Stimulated activated naive B cell treated with anti-CD40 and anti-IgM and Interleukin-4, amounts not matched to agents 10 μg/mL and 1 μg/mL and 100 μg/mL, for 72 hours (primary cell): Measurements from ENCODE around the gene NLRC5.
"Not testable (repeated sequence)": the region's sequence is repeated elsewhere in the genome, so short reads cannot be mapped to it uniquely, and the experiment has no call there.

Experiments
- ATAC-seq, 2 donors: fragments of 150-1000 bp; cut with Tn5 transposase; replicated peaks; 2 replicates each; pipeline ENCODE4 v1.10.0; 2021; ENCODE audit warnings: moderate library complexity in 1 of 2
- DNase-seq: peaks from one replicate; pipeline ENCODE4 v3.0.0; 2021
- H3K27ac Mint-ChIP-seq: one replicate; pipeline ENCODE4 v1.8.0; 2022; ENCODE audit warnings: mild to moderate bottlenecking, mixed read lengths
- H3K27me3 Mint-ChIP-seq, 2 donors: one replicate each; pipeline ENCODE4 v1.8.0; 2022; ENCODE audit warnings: mixed read lengths in 2 of 2
- H3K36me3 Mint-ChIP-seq, 2 donors: one replicate each; pipeline ENCODE4 v1.8.0; 2022; ENCODE audit warnings: mixed read lengths in 2 of 2, mild to moderate bottlenecking in 1 of 2
- H3K4me1 Mint-ChIP-seq, 2 donors: one replicate each; pipeline ENCODE4 v1.8.0; 2022; ENCODE audit warnings: mixed read lengths in 2 of 2, mild to moderate bottlenecking in 1 of 2
- H3K4me3 Mint-ChIP-seq, 2 donors: one replicate each; pipeline ENCODE4 v1.8.0; 2022; ENCODE audit warnings: mild to moderate bottlenecking in 2 of 2, mixed read lengths in 2 of 2, moderate library complexity in 1 of 2
- H3K9me3 Mint-ChIP-seq, 2 donors: one replicate each; pipeline ENCODE4 v1.8.0; 2022; ENCODE audit warnings: mixed read lengths in 2 of 2, mild to moderate bottlenecking in 1 of 2

NLRC5 gene

DNA sequence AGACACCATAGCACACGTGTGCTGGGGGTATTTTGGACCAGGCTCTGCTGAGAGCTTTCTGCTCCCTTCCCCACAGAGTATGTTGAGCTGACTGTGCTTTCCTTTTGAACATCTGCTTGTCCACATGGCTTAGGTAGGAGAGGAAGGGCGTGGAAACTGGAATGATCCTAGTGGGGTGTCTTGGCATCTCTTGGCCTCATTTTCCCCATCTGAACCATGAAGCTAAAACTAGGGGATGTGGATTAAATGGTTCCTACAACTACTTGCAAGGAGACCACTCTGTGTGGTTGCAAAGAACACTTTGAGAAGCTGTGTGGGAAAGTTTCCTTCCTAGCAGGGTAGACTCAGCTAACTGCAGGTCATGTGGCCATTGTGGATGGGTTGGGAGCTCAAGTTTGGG is 6.7 kb upstream of the NLRC5 start:
- Mint-ChIP-seq H3K27me3 (no peaks in the 10 kb centered on the region), H3K27ac (peak overlapping the region; percentile 91), H3K4me3 (no peak overlapping the region), H3K36me3 (peaks cover 51 to 59% of the 10 kb centered on the region in 2 donors), H3K9me3 (no peaks in the 10 kb centered on the region), H3K4me1 (peaks cover 64 to 97% of the 10 kb centered on the region in 2 donors)
- ATAC-seq (no peak), DNase-seq (no peak)

DNA sequence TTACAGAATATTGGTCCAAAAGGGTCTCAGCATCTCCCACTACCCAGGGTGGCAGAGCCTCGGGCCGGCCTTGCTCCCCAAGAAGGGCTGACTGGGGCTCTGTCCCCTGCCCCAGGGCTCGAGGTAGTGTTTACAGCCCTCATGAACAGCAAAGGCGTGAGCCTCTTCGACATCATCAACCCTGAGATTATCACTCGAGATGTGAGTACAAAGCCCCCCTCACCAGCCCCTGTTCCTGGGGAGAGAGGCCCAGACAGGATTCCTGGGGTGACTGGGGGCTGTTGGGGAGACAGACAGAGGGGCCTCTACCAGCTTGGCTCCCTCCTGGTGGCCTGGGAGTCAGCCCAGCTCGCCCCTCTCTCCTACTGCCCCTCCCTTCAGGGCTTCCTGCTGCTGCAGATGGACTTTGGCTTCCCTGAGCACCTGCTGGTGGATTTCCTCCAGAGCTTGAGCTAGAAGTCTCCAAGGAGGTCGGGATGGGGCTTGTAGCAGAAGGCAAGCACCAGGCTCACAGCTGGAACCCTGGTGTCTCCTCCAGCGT is 6.1 kb upstream of the NLRC5 start:
- ATAC-seq (no peak), DNase-seq (no peak)
- Mint-ChIP-seq H3K9me3 (no peaks in the 10 kb centered on the region), H3K4me3 (peak overlapping the region in 1 of 2 donors; percentile 30), H3K36me3 (peaks cover 56 to 65% of the 10 kb centered on the region in 2 donors), H3K4me1 (peaks cover 70 to 98% of the 10 kb centered on the region in 2 donors), H3K27ac (peak overlapping the region; percentile 91), H3K27me3 (no peaks in the 10 kb centered on the region)

DNA sequence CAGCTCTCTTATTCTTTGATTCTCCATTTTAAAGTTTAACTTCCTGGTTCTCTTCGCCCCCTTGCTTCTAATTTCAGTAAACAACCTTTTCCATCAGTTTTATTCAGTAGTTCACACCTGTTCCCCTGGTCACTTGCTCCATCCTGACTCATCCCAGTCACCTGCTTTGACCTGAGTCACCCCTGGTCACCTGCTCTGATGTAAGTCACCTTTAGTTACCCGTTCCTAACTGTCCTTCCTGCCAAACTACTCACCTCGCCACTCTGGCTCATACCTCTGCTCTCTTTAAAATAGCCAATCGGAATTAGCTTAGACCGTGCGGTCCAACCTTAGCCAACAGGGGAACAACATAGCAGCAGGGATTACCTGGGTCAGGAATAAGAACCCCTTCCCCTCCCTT is 4.7 kb upstream of the NLRC5 start:
- Mint-ChIP-seq H3K9me3 (no peaks in the 10 kb centered on the region), H3K4me1 (peaks cover 74 to 98% of the 10 kb centered on the region in 2 donors), H3K4me3 (peak overlapping the region in 1 of 2 donors; percentile 48), H3K27me3 (no peaks in the 10 kb centered on the region), H3K36me3 (peaks cover 65 to 77% of the 10 kb centered on the region in 2 donors), H3K27ac (peak overlapping the region; percentile 95)
- ATAC-seq (no peak), DNase-seq (no peak)

DNA sequence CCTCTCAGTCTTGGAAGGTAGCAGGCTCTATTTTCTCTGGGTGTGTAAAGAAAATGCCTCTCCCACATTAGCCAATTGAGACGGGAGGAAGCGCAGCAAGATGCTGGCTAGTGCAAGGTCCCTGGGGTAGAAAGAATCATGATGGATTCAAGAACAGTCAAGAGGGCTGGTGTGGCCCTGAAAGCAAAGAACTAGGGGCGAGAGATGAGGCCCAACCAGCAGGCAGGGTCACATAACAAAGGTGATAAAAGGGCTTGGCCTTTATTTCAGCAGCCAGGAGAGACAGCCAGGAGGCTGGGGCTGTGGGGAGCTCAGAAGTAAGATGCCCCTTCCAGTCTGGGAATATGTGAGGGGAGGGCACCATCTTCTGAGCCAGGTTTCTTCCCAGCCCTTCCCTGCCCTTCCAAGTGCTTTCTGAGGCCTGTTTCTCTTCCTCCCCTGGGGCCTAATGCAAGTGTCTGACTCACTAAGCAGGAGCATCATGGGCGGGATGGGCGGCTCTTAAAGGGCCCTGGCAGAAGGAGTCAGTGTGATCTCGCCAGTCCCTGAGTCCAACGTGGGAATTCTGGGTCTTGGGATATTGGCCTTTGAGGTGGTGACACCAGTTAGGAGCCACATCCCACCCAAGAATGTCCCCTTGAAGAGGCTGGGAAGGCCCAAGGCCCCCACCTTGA is 3.9 kb upstream of the NLRC5 start:
- Mint-ChIP-seq H3K4me3 (peak overlapping the region; percentile 48 to 56), H3K4me1 (peaks cover 71 to 95% of the 10 kb centered on the region in 2 donors), H3K36me3 (peaks cover 65 to 79% of the 10 kb centered on the region in 2 donors), H3K9me3 (no peaks in the 10 kb centered on the region), H3K27me3 (no peaks in the 10 kb centered on the region), H3K27ac (peak overlapping the region; percentile 95)
- ATAC-seq (no peak), DNase-seq (no peak)

DNA sequence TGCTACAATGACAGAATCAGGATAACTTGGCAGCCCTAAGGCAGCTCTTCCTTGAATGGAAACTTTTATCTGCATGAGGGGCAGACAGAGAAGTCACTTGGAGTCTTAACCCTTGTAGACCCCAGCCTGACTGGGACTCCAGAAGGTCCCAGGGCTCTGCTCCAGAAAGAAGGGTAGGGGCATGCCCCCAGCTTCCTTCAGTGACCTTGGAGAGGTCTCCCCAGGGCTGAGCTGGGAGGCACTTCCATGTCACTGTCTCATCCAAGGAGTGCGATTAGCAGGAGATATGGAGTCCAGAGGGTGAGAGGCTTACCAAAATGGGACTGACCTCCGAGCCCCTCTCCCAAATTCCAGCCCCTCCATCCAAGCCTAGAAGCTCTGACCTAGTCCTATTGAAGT is 3.4 kb upstream of the NLRC5 start:
- DNase-seq, result no peak
- peaks cover 70 to 95% of the 10 kb centered on the region in 2 donors for H3K4me1 Mint-ChIP-seq
- no peaks in the 10 kb centered on the region for H3K27me3 Mint-ChIP-seq
- ATAC-seq, result no peak
- peak overlapping the region; percentile 48 to 56 for H3K4me3 Mint-ChIP-seq
- peak overlapping the region; percentile 95 for H3K27ac Mint-ChIP-seq
- H3K36me3 Mint-ChIP-seq, result peaks cover 70 to 84% of the 10 kb centered on the region in 2 donors
- no peaks in the 10 kb centered on the region for H3K9me3 Mint-ChIP-seq

DNA sequence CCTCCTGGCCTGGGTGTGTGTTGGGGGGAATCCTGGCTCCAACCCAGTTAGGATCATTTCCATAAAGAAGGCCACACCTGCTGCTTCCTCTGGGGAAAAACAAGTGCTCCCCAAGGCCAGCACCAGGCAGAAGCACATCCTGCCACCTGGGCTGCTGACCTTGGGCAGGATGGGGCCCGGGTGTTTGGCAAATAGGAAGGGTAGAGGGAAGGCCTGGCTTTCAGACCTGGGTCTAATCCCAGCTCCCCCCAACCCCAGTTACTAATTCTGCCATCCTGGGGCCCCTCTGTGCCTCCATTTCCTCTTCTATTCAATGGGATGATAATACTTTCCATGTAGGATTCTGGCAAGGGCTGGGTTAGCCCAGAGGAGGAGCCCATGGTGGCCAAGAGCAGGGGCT is 3.0 kb upstream of the NLRC5 start:
- ATAC-seq, result no peak
- no peaks in the 10 kb centered on the region for H3K27me3 Mint-ChIP-seq
- H3K27ac Mint-ChIP-seq, result peak overlapping the region; percentile 95
- H3K36me3 Mint-ChIP-seq, result peaks cover 68 to 84% of the 10 kb centered on the region in 2 donors
- no peak for DNase-seq
- H3K4me3 Mint-ChIP-seq, result peak overlapping the region; percentile 25 to 98
- H3K9me3 Mint-ChIP-seq, result no peaks in the 10 kb centered on the region
- H3K4me1 Mint-ChIP-seq, result peaks cover 67 to 95% of the 10 kb centered on the region in 2 donors

DNA sequence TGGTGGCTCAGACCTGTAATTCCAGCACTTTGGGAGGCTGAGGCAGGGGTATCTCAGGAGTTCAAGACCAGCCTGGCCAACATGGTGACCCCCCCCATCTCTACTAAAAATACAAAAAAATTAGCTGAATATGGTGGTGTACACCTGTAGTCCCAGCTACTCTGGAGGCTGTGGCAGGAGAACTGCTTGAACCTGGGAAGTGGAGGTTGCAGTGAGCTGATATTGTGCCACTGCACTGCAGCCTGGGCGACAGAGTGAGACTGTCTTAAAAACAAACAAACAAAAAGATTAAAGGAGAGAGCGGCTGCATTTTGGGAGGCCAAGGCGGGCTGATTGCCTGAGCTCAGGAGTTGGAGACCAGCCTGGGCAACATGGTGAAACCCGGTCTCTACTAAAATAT is 2.4 kb upstream of the NLRC5 start:
- not testable (repeated sequence) for ATAC-seq, H3K9me3 Mint-ChIP-seq, H3K27me3 Mint-ChIP-seq, DNase-seq
- Mint-ChIP-seq H3K4me1 (peaks cover 65 to 95% of the 10 kb centered on the region in 2 donors), H3K36me3 (peaks cover 68 to 84% of the 10 kb centered on the region in 2 donors), H3K27ac (peak overlapping the region; percentile 99), H3K4me3 (peak overlapping the region; percentile 26 to 98)

DNA sequence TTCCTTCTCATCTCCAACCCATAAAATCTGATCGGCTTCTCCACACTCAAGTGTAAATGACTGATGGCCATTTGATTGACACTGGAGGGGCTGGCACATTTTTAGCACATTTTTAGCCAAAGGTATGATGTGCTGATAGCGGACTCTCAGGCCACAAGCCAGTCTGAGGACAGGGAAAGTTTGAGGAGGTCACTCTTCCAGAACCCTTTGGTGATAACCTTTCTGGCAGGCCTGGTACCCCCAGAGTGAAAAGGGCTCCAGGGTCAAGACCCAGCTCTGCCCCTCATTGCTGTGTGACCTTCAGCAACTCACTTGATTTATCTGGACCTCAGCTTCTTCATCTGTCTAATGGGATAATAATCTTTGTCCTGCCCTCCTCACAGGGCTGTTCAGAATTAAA is 1.7 kb upstream of the NLRC5 start:
- Mint-ChIP-seq H3K27me3 (no peaks in the 10 kb centered on the region), H3K36me3 (peaks cover 63 to 80% of the 10 kb centered on the region in 2 donors), H3K4me3 (peak overlapping the region; percentile 98 to 99), H3K27ac (peak overlapping the region; percentile 99), H3K4me1 (peaks cover 61 to 90% of the 10 kb centered on the region in 2 donors), H3K9me3 (no peaks in the 10 kb centered on the region)
- ATAC-seq (no peak), DNase-seq (no peak)

DNA sequence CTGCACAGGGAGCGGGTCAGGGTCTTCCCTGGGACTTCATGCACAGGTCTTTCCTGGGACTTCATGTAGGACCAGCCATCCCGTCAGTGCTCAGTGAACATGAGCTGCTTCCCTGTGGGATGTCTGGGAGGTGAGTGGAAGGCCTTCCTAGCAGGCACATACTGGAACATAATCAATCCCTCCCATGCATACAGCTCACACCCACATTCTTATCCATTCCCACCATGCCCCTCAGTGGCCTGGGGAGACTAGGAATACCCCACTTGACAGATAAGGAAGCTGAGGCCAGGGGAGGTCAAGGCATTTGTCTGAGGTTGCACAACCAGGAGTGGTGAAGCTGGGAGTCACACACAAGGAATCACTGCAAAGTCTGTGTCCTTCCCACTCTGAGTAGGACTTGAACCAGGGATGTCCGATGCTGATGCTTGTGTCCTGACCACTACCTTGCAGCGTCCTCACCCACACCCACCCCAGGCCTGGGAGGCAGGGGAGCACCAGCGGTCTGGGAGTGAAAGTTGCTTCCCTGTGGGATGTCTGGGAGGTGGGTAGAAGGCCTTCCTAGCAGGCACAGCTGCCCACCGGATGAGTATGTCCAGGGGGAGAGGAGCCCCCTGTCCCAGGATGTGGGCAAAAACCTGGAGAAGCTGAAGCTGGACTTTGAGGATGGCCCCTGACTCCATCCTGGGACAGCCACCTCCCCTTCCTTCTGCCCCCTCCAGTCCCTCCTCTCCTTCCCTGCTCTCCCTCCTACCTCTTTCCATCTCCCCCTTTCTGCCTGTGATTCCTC is 1.0 kb upstream of the NLRC5 start:
- Mint-ChIP-seq H3K4me1 (peaks cover 59 to 88% of the 10 kb centered on the region in 2 donors), H3K36me3 (peaks cover 61 to 80% of the 10 kb centered on the region in 2 donors), H3K27me3 (no peaks in the 10 kb centered on the region)

DNA sequence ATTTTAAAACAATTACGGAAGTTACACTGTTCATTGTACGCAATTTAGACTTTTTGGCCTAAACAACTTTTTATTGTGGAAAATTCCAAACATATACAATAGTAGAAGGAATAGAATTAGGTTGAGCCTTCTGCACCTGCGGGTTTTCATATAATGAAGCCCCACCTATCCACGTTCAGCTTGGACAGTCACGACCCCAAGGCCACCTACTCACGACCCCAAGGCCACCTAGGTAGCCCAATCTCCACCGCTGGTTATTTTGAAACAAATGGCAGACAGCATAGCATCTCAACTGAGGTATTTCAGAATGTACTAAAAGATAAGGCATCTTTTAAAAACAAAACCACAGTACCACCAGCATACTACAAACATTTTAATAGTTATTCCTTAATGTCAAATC is 631 bp downstream of the NLRC5 start:
- Mint-ChIP-seq H3K27ac (peak overlapping the region; percentile 99), H3K4me1 (peaks cover 59 to 88% of the 10 kb centered on the region in 2 donors), H3K36me3 (peaks cover 65 to 79% of the 10 kb centered on the region in 2 donors), H3K4me3 (peak overlapping the region; percentile 98 to 99), H3K9me3 (no peaks in the 10 kb centered on the region), H3K27me3 (no peaks in the 10 kb centered on the region)
- DNase-seq (no peak), ATAC-seq (no peak)

More for the DNA sequence above, 1.0 kb upstream of the NLRC5 start:
- Mint-ChIP-seq H3K9me3 (no peaks in the 10 kb centered on the region), H3K4me3 (peak overlapping the region; percentile 98 to 99), H3K27ac (peak overlapping the region; percentile 99)
- ATAC-seq (no peak), DNase-seq (no peak)

DNA sequence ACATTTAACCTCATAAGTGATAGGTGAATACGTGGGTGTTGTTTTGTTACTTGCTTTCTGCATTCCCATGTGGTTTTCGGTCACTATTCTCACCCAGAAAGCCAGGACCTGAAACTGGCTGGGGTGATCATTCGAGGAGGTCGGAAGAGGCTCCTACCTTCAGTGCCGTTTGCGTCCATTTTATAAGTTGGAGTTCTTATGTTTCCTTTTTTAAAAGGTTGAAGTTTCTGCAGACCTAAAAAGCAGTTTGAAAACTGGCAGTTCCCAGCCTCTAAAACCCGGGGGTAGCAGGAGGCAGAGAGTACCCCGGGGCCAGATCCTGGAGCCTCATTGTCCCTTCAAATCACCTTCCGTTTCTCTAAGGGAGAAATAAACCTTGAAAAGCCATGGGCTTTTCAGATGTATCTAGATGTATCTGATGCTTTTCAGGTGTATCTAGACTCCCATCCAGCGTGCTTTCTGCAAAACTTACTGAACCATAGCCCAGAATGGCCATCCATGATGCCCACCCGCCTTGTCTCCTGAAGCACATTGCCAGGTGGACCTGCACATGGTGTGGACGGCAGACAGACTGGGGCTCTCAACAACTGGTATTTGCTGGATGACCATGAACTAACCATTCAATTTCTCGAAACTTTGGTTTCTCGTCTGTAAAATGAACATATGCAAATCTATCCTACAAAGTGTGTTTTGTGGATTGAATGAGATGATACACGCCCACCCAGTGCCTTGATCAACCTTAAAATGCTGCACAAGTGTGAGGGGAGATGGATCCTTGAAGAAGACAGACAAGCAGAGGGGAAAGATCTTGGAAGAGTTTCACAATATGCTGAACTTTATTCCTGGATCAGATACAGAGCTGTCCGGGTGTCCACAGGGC is 1.3 kb downstream of the NLRC5 start:
- H3K27me3 Mint-ChIP-seq, result no peaks in the 10 kb centered on the region

DNA sequence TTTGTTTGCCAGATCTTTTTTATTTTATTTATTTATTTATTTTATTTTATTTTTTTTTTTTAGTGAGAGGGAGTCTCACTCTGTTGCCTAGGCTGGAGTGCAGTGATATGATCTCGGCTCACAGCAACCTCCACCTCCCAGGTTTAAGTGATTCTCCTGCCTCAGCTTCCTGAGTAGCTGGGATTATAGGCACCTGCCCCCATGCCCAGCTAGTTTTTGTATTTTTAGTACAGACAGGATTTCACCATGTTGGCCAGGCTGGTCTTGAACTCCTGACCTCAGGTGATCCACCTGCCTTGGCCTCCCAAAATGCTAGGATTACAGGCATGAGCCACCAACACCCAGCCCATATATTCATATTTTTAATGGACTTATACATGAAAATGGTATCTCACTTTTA is 3.1 kb downstream of the NLRC5 start:
- H3K4me1 Mint-ChIP-seq, result peaks cover 51 to 83% of the 10 kb centered on the region in 2 donors
- H3K9me3 Mint-ChIP-seq, H3K4me3 Mint-ChIP-seq, H3K27ac Mint-ChIP-seq, H3K27me3 Mint-ChIP-seq, DNase-seq, ATAC-seq: not testable (repeated sequence)
- H3K36me3 Mint-ChIP-seq, result peaks cover 68 to 80% of the 10 kb centered on the region in 2 donors

More for the DNA sequence above, 1.3 kb downstream of the NLRC5 start:
- DNase-seq, result no peak
- ATAC-seq, result no peak
- Mint-ChIP-seq H3K27ac (peak overlapping the region; percentile 99), H3K9me3 (no peaks in the 10 kb centered on the region), H3K36me3 (peaks cover 64 to 75% of the 10 kb centered on the region in 2 donors), H3K4me1 (peaks cover 55 to 88% of the 10 kb centered on the region in 2 donors), H3K4me3 (peak overlapping the region; percentile 98 to 99)

DNA sequence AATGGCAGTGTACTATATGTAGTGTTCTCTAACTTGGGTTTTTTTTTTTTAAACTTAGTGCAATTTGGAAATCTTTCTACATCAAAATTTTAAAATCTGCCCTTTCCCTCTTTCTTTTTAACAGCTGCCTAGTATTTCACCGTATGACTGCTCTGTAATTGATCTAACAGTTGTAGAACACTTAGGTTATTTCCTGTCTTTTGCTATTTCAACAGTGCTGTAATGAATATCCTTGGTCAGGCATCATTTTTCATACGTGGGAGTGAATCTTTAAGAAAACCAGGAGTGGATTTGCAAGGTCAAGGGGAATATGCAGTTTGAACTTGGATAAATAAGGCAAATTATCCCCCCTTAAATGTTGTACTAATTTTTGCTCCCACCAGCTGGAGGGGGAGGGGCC is 3.8 kb downstream of the NLRC5 start:
- DNase-seq, result no peak
- Mint-ChIP-seq H3K27ac (peak overlapping the region; percentile 54), H3K4me1 (peaks cover 46 to 80% of the 10 kb centered on the region in 2 donors), H3K4me3 (peak overlapping the region; percentile 46 to 65), H3K36me3 (peaks cover 63 to 78% of the 10 kb centered on the region in 2 donors), H3K9me3 (no peaks in the 10 kb centered on the region), H3K27me3 (no peaks in the 10 kb centered on the region)
- ATAC-seq, result no peak

DNA sequence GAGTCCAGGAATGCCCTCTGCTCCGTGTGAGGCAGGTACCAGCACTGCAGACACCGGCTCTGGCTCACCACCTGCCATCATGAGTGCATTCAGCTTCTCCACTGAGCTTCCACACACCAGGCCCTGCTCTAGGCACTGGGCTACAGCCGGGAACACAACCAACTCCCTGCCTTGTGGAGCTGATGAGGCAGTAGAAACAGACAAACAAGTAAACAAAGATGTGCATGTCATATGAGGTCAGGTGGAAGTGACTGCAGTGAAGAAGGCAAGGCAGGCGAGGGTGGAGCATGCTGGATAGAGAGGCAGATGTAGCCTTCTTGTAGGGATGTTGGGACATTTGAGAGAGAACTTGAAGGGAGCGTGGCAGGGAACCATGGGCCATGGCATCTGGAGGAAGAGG is 5.0 kb downstream of the NLRC5 start:
- Mint-ChIP-seq H3K36me3 (peaks cover 62 to 71% of the 10 kb centered on the region in 2 donors), H3K4me3 (peak overlapping the region; percentile 47 to 66), H3K4me1 (peaks cover 46 to 79% of the 10 kb centered on the region in 2 donors), H3K9me3 (no peaks in the 10 kb centered on the region), H3K27me3 (no peaks in the 10 kb centered on the region), H3K27ac (peak overlapping the region; percentile 75)
- ATAC-seq (no peak), DNase-seq (no peak)
